ENCODE measurements around the gene CBLN2. TPM values are rescaled to one million over a fixed set of nuclear protein-coding genes. Genes with fewer than 3 reads are reported as not detected.
A peak's percentile ranks its signal among the peaks of the same experiment; 100 is the strongest.

CBLN2 gene
- total RNA-seq (under 1 TPM in 1 of 2 donors, not detected in 1; 0.42 TPM), polyA plus RNA-seq (under 1 TPM in 1 of 2 donors, not detected in 1; 0.02 TPM)

DNA sequence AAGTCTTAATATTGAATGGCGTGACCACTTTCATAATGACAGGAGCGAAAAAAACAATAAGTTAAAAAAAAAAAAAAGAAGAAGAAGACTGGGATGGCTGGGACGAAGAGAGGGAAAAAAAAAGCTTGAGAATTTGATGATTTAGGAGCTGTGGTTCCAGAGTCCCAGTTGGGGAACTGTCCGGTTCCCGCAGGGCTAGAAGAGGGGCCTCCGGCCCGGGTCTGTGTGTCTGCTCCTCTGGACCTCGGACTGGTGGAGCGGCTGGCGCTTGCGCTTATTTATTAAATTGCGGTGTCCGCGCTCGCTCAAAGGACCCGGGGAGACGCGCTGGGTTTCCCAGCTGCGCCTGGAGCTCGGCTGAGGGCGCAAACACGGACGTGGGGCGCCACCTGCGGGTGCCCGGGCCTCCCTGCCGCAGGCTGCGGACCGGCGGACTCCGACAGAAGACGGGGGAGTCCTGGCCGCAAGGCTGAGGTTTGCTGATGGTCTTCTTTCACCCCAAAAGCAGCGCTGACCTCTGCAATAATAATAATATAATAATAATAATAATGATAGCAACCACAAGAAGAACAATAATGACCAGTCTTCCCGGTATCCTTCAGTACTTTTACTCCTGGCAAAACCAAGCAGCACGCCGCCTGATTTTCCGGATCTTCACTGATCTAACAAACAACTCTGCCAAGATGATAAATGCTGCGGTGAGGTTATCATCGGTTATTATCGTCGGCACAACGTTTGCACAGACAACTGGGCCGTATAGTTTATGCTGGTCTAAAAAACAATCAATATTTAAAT, at the start of gene CBLN2:
Gene CBLN2, minus strand, starts transcription at position 251 of the 795 bp plus-strand sequence. CDS start 2,182 bp downstream, outside the sequence.
- Histone ChIP-seq H3K27ac (ENCODE audit: low read depth in 1 of 2, low read length in 2 of 2) (no peak within 1 kb of the TSS), H3K9ac (ENCODE audit: low read depth in 1 of 2, low read length in 2 of 2) (no peak within 1 kb of the TSS), H3K4me3 (ENCODE audit: low read depth in 1 of 3, low read length in 3 of 3) (peak within 1 kb of the TSS in 1 of 3 donors; percentile 33), H3K36me3 (ENCODE audit: control insufficient read depth in 4 of 4, insufficient read depth in 3 of 4, low read depth in 1 of 4, low read length in 3 of 4) (no peaks in the 10 kb centered on the region), H3K9me3 (ENCODE audit: control insufficient read depth in 4 of 4, low read length in 3 of 4) (no peaks in the 10 kb centered on the region), H3K27me3 (ENCODE audit: control insufficient read depth in 4 of 4, insufficient read depth in 4 of 4, low read length in 3 of 4) (peaks cover 0 to 20% (median 2%) of the 10 kb centered on the region in 4 donors), H3K4me1 (ENCODE audit: control insufficient read depth in 4 of 4, insufficient read depth in 4 of 4, low read length in 3 of 4) (peaks cover 10 to 28% (median 13%) of the 10 kb centered on the region in 4 donors)
- peak; percentile 67 for DNase-seq (ENCODE audit: low spot score)
- 4% methylated on average over 44 of the region's 44 CpGs for WGBS
- TF ChIP-seq TAF1 (conservative IDR thresholded peaks at IDR 0.05): no peak
- no peak for TF ChIP-seq MAX (IDR thresholded peaks at IDR 0.05)
- TF ChIP-seq FOXA1 (IDR thresholded peaks at IDR 0.05): no peak
- TF ChIP-seq CTCF (IDR thresholded peaks at IDR 0.05; ENCODE audit: low read depth, low read length, missing input control): peak; percentile 52
- no peak for TF ChIP-seq YY1 (IDR thresholded peaks at IDR 0.05)
- TF ChIP-seq SP1 (IDR thresholded peaks at IDR 0.05): no peak
- TF ChIP-seq RAD21 (IDR thresholded peaks at IDR 0.05): peak; percentile 70 to 78

DNA sequence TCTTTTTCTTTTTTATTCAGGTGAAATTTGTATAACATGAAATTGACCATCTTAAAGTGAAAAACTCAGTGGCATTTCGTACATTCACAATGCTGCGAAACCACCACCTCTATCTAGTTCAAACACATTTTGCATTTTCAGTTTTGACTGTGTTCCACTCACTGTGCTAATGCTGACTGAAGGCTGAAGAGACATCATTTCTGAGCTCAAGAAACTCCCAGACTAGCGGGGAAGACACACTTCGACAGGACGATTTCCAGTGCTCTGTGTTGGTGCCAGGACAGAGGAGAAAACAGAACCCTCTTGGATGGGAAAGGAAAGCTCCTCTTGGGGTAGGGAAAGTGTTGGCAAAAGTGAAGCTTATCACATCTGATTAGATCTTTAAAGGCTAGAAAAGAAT, 44.2 kb upstream of the CBLN2 start:
- Histone ChIP-seq H3K4me3 (ENCODE audit: low read depth in 1 of 3, low read length in 3 of 3) (no peak overlapping the region), H3K9ac (ENCODE audit: low read depth in 1 of 2, low read length in 2 of 2) (no peak overlapping the region), H3K4me1 (ENCODE audit: control insufficient read depth in 4 of 4, insufficient read depth in 4 of 4, low read length in 3 of 4) (no peaks in the 10 kb centered on the region), H3K27me3 (ENCODE audit: control insufficient read depth in 4 of 4, insufficient read depth in 4 of 4, low read length in 3 of 4) (no peaks in the 10 kb centered on the region), H3K9me3 (ENCODE audit: control insufficient read depth in 4 of 4, low read length in 3 of 4) (no peaks in the 10 kb centered on the region), H3K36me3 (ENCODE audit: control insufficient read depth in 4 of 4, insufficient read depth in 3 of 4, low read depth in 1 of 4, low read length in 3 of 4) (no peaks in the 10 kb centered on the region), H3K27ac (ENCODE audit: low read depth in 1 of 2, low read length in 2 of 2) (no peak overlapping the region)
- WGBS: 69% methylated on average over 5 of the region's 5 CpGs
- no peak for DNase-seq (ENCODE audit: low spot score)
- TF ChIP-seq JUND (IDR thresholded peaks at IDR 0.05): no peak
- TF ChIP-seq EGR1 (IDR thresholded peaks at IDR 0.05; ENCODE audit: low read depth in 2 of 2): no peak
- no peak for TF ChIP-seq GABPA (IDR thresholded peaks at IDR 0.05 in 1 of 2, conservative IDR thresholded peaks at IDR 0.05 in 1 of 2)
- TF ChIP-seq FOXA2 (IDR thresholded peaks at IDR 0.05): no peak
- no peak for TF ChIP-seq HNF4G (IDR thresholded peaks at IDR 0.05)
- TF ChIP-seq TAF1 (conservative IDR thresholded peaks at IDR 0.05): no peak
- no peak for TF ChIP-seq REST (IDR thresholded peaks at IDR 0.05)
- no peak for TF ChIP-seq MAX (IDR thresholded peaks at IDR 0.05)
- TF ChIP-seq HNF4A (conservative IDR thresholded peaks at IDR 0.05): no peak
- no peak for TF ChIP-seq YY1 (IDR thresholded peaks at IDR 0.05)
- no peak for TF ChIP-seq RAD21 (IDR thresholded peaks at IDR 0.05)
- no peak for TF ChIP-seq CTCF (IDR thresholded peaks at IDR 0.05; ENCODE audit: low read depth, low read length, missing input control)

Data from liver (tissue), 9 donors.